HepG2 (cell line): ENCODE measurements around the gene CSNK2A2. TPM values are rescaled to one million over a fixed set of nuclear protein-coding genes. Genes with fewer than 3 reads are reported as not detected.

Source experiments
- HIVEP1 ChIP-seq: sonication (generic); formaldehyde crosslinking; IDR thresholded peaks from 2 replicates; pipeline ENCODE4 v1.4.0; 2020; ENCODE audit warnings: mild to moderate bottlenecking, missing genetic modification reagents
- HNF4A ChIP-seq: sonication (generic); formaldehyde crosslinking; IDR thresholded peaks from 2 replicates; pipeline ENCODE4 v1.4.0; 2020; ENCODE audit warnings: missing genetic modification reagents
- HOXA5 ChIP-seq: sonication (generic); formaldehyde crosslinking; IDR thresholded peaks from 2 replicates; pipeline ENCODE4 v1.4.0; 2020; ENCODE audit warnings: missing genetic modification reagents
- JUNB ChIP-seq: sonication (generic); formaldehyde crosslinking; IDR thresholded peaks from 2 replicates; pipeline ENCODE4 v1.8.0; 2022; ENCODE audit warnings: missing genetic modification reagents, mild to moderate bottlenecking, borderline replicate concordance
- KLF13 ChIP-seq: sonication (generic); formaldehyde crosslinking; IDR thresholded peaks from 2 replicates; pipeline ENCODE4 v1.4.0; 2020; ENCODE audit warnings: mild to moderate bottlenecking, missing genetic modification reagents
- NFATC3 ChIP-seq: sonication (generic); formaldehyde crosslinking; IDR thresholded peaks from 2 replicates; pipeline ENCODE4 v1.5.1; 2020; ENCODE audit warnings: mild to moderate bottlenecking, missing genetic modification reagents
- POLR2A ChIP-seq, 2 experiments: IDR thresholded peaks; 2 replicates each; pipeline ENCODE4 v1.6.1; 2011; ENCODE audit warnings: low read depth in 2 of 2, low read length in 2 of 2, mild to moderate bottlenecking in 1 of 2, moderate library complexity in 1 of 2; ENCODE audit not compliant: insufficient read depth in 1 of 2
- SP5 ChIP-seq: IDR thresholded peaks from 2 replicates; pipeline ENCODE4 v1.6.1; 2016; ENCODE audit warnings: low read depth, borderline replicate concordance
- ZBTB7B ChIP-seq: sonication (generic); formaldehyde crosslinking; IDR thresholded peaks from 2 replicates; pipeline ENCODE4 v1.4.0; 2020; ENCODE audit warnings: missing genetic modification reagents
- ZC3H4 ChIP-seq: sonication (generic); formaldehyde crosslinking; IDR thresholded peaks from 2 replicates; pipeline ENCODE4 v1.4.0; 2020; ENCODE audit warnings: missing genetic modification reagents, borderline replicate concordance
- ZNF256 ChIP-seq: sonication (generic); formaldehyde crosslinking; conservative IDR thresholded peaks from 2 replicates; pipeline ENCODE4 v1.4.0; 2020; ENCODE audit warnings: missing genetic modification reagents
- ZNF607 ChIP-seq: sonication (generic); formaldehyde crosslinking; IDR thresholded peaks from 2 replicates; pipeline ENCODE4 v1.5.1; 2020; ENCODE audit warnings: missing genetic modification reagents, mild to moderate bottlenecking, borderline replicate concordance
- ZNF614 ChIP-seq: IDR thresholded peaks from 2 replicates; pipeline ENCODE4 v1.6.1; 2018; ENCODE audit warnings: missing biosample characterization, missing genetic modification reagents, inconsistent platforms, borderline replicate concordance
- ZNF841 ChIP-seq: sonication (generic); formaldehyde crosslinking; IDR thresholded peaks from 2 replicates; pipeline ENCODE4 v1.8.1; 2023; ENCODE audit warnings: missing genetic modification reagents, borderline replicate concordance
- polyA plus RNA-seq, 8 experiments: library from polyadenylated mRNA; depleted of rRNA in 3 of 8; stranded (reverse) in 7 of 8; unstranded in 1 of 8; fragments of >200 nt; fragmentation: Illumina TruSeq in 4 of 8; extraction: Trizol in 4 of 8; gene quantifications; 2 replicates each; pipeline versions ENCODE4 v1.2.1 to v1.2.3, GENCODE V29; 2011 to 2016; ENCODE audit warnings: low read depth in 4 of 8, missing spikeins in 1 of 8, mixed read lengths in 1 of 8; ENCODE audit not compliant: insufficient read depth in 1 of 8
- total RNA-seq, 5 experiments: library from RNA; depleted of rRNA; stranded (reverse); fragments of >200 nt; fragmentation: Illumina TruSeq; extraction: Trizol; gene quantifications; 2 replicates each; pipeline ENCODE4 v1.2.3, GENCODE V29; 2016; ENCODE audit warnings: low read depth in 1 of 5
- TF ChIP-seq, protein P1 (sequence below): sonication (generic); formaldehyde crosslinking; IDR thresholded peaks from 2 replicates; pipeline ENCODE4 v1.5.1; 2020; ENCODE audit warnings: mild to moderate bottlenecking, missing genetic modification reagents, borderline replicate concordance
- TF ChIP-seq, protein P2 (sequence below): sonication (generic); formaldehyde crosslinking; IDR thresholded peaks from 2 replicates; pipeline ENCODE4 v1.8.0; 2022; ENCODE audit warnings: mild to moderate bottlenecking, missing genetic modification reagents, moderate library complexity
- TF ChIP-seq, protein P3 (sequence below): sonication (generic); formaldehyde crosslinking; IDR thresholded peaks from 2 replicates; pipeline ENCODE4 v1.4.0; 2020; ENCODE audit warnings: mild to moderate bottlenecking, missing genetic modification reagents

CSNK2A2 gene
- total and polyA plus RNA-seq, 2 of the 13 experiments (the other 11 are each of a cell fraction or from before 2014, with no cell fraction given) = 46.4 to 56.9 TPM

GRCh38 chr16:58129097-58129936, 68.6 kb downstream of the CSNK2A2 start, which contains the start of gene CFAP20 (continued):
- peak; percentile 98 for TF ChIP-seq HIVEP1 (CRISPR knock-in tag)
- no peak; the same call in 1 of the 2 replicates for TF ChIP-seq KLF13
- peak; percentile 92 to 97 for TF ChIP-seq POLR2A (IDR thresholded peaks at IDR 0.05; ENCODE audit: insufficient read depth in 1 of 2, low read depth in 2 of 2, low read length in 2 of 2)
- TF ChIP-seq HNF4A = peak; percentile 63
- TF ChIP-seq HOXA5 (CRISPR knock-in tag) = peak; percentile 83; the same call in 1 of the 2 replicates
- no peak; the same call in none of the 2 replicates for TF ChIP-seq ZNF607 (CRISPR knock-in tag)
- peak; percentile 98 for TF ChIP-seq SP5 (CRISPR knock-in tag)
- TF ChIP-seq, protein P1, sequence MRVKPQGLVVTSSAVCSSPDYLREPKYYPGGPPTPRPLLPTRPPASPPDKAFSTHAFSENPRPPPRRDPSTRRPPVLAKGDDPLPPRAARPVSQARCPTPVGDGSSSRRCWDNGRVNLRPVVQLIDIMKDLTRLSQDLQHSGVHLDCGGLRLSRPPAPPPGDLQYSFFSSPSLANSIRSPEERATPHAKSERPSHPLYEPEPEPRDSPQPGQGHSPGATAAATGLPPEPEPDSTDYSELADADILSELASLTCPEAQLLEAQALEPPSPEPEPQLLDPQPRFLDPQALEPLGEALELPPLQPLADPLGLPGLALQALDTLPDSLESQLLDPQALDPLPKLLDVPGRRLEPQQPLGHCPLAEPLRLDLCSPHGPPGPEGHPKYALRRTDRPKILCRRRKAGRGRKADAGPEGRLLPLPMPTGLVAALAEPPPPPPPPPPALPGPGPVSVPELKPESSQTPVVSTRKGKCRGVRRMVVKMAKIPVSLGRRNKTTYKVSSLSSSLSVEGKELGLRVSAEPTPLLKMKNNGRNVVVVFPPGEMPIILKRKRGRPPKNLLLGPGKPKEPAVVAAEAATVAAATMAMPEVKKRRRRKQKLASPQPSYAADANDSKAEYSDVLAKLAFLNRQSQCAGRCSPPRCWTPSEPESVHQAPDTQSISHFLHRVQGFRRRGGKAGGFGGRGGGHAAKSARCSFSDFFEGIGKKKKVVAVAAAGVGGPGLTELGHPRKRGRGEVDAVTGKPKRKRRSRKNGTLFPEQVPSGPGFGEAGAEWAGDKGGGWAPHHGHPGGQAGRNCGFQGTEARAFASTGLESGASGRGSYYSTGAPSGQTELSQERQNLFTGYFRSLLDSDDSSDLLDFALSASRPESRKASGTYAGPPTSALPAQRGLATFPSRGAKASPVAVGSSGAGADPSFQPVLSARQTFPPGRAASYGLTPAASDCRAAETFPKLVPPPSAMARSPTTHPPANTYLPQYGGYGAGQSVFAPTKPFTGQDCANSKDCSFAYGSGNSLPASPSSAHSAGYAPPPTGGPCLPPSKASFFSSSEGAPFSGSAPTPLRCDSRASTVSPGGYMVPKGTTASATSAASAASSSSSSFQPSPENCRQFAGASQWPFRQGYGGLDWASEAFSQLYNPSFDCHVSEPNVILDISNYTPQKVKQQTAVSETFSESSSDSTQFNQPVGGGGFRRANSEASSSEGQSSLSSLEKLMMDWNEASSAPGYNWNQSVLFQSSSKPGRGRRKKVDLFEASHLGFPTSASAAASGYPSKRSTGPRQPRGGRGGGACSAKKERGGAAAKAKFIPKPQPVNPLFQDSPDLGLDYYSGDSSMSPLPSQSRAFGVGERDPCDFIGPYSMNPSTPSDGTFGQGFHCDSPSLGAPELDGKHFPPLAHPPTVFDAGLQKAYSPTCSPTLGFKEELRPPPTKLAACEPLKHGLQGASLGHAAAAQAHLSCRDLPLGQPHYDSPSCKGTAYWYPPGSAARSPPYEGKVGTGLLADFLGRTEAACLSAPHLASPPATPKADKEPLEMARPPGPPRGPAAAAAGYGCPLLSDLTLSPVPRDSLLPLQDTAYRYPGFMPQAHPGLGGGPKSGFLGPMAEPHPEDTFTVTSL (CRISPR knock-in tag) = peak; percentile 75; the same call in 1 of the 2 replicates
- peak; percentile 64; the same call in 1 of the 2 replicates for TF ChIP-seq ZBTB7B (CRISPR knock-in tag)
- no peak for TF ChIP-seq ZC3H4 (CRISPR knock-in tag)
- TF ChIP-seq NFATC3 (CRISPR knock-in tag) = peak; percentile 56; the same call in 1 of the 2 replicates
- TF ChIP-seq ZNF614 (CRISPR knock-in tag) = peak; percentile 66; the same call in 1 of the 2 replicates
- peak; percentile 32; the same call in 1 of the 2 replicates for TF ChIP-seq JUNB (CRISPR knock-in tag)
- peak; percentile 70 for TF ChIP-seq ZNF256 (CRISPR knock-in tag)
- TF ChIP-seq, protein P2, sequence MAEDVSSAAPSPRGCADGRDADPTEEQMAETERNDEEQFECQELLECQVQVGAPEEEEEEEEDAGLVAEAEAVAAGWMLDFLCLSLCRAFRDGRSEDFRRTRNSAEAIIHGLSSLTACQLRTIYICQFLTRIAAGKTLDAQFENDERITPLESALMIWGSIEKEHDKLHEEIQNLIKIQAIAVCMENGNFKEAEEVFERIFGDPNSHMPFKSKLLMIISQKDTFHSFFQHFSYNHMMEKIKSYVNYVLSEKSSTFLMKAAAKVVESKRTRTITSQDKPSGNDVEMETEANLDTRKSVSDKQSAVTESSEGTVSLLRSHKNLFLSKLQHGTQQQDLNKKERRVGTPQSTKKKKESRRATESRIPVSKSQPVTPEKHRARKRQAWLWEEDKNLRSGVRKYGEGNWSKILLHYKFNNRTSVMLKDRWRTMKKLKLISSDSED (CRISPR knock-in tag) = no peak
- TF ChIP-seq, protein P3, sequence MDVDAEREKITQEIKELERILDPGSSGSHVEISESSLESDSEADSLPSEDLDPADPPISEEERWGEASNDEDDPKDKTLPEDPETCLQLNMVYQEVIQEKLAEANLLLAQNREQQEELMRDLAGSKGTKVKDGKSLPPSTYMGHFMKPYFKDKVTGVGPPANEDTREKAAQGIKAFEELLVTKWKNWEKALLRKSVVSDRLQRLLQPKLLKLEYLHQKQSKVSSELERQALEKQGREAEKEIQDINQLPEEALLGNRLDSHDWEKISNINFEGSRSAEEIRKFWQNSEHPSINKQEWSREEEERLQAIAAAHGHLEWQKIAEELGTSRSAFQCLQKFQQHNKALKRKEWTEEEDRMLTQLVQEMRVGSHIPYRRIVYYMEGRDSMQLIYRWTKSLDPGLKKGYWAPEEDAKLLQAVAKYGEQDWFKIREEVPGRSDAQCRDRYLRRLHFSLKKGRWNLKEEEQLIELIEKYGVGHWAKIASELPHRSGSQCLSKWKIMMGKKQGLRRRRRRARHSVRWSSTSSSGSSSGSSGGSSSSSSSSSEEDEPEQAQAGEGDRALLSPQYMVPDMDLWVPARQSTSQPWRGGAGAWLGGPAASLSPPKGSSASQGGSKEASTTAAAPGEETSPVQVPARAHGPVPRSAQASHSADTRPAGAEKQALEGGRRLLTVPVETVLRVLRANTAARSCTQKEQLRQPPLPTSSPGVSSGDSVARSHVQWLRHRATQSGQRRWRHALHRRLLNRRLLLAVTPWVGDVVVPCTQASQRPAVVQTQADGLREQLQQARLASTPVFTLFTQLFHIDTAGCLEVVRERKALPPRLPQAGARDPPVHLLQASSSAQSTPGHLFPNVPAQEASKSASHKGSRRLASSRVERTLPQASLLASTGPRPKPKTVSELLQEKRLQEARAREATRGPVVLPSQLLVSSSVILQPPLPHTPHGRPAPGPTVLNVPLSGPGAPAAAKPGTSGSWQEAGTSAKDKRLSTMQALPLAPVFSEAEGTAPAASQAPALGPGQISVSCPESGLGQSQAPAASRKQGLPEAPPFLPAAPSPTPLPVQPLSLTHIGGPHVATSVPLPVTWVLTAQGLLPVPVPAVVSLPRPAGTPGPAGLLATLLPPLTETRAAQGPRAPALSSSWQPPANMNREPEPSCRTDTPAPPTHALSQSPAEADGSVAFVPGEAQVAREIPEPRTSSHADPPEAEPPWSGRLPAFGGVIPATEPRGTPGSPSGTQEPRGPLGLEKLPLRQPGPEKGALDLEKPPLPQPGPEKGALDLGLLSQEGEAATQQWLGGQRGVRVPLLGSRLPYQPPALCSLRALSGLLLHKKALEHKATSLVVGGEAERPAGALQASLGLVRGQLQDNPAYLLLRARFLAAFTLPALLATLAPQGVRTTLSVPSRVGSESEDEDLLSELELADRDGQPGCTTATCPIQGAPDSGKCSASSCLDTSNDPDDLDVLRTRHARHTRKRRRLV (CRISPR knock-in tag) = peak; percentile 95
- TF ChIP-seq ZNF841 (CRISPR knock-in tag) = no peak
